ENCODE results near the gene GCNT3.

Gene GCNT3

DNA sequence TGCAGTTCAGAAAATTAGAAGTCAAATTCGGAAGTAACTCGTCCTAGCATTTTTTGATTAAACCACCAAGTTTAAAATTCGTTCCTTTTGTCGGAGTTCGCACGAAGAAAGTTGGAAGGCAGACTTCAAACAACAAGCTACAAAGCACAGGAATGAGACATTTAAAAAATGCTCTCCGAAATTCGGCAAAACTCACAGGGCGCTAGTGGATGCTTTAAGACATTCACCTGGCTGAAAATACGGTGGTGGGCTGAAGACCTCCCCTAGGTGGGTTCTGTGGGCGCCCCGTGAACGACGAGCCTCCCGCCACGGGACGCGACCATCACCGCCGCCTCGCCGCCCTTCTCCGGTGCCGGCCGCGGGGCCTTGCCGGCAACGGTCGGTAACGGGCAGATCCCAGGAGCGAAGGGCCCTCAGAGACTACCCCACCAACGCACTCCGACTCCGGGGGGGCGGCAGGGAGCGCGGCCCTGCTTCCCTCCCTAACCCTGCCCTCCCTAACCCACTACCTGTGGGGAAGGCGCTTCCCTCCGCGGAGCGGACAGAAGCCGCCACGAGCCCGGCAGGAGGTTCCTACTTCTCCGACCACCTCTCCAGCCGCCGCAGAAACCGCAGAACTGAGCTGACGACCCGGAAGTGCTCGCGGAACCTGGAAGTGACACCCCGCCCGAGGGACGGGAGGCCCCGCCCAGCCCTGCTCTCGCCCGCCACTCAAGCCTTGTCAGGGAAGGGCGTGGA is 45.5 kb downstream of the GCNT3 start, which contains the start of gene GTF2A2:
TSS of gene GTF2A2 (minus strand) at position 619 of the 738 bp plus-strand sequence. CDS start 5,238 bp downstream, outside the sequence.
- peak within 1 kb of the TSS; percentile 97 for H3K4me3 ChIP-seq (ENCODE audit: low read depth, low read length)
- no peaks in the 10 kb centered on the region for H3K9me3 ChIP-seq (ENCODE audit: control insufficient read depth, insufficient read depth, low read length)
- H3K4me1 ChIP-seq (ENCODE audit: control insufficient read depth, insufficient read depth, low read length): peaks cover 8% of the 10 kb centered on the region; the same call in 1 of the 2 replicates
- H3K36me3 ChIP-seq (ENCODE audit: control insufficient read depth, insufficient read depth, low read length): peaks cover 36% of the 10 kb centered on the region
- H3K27me3 ChIP-seq (ENCODE audit: control insufficient read depth, insufficient read depth, low read length): no peaks in the 10 kb centered on the region
- H3K27ac ChIP-seq (ENCODE audit: low read depth, low read length): peak within 1 kb of the TSS; percentile 89
- peak within 1 kb of the TSS; percentile 86 for H3K9ac ChIP-seq (ENCODE audit: low read depth, low read length)

DNA sequence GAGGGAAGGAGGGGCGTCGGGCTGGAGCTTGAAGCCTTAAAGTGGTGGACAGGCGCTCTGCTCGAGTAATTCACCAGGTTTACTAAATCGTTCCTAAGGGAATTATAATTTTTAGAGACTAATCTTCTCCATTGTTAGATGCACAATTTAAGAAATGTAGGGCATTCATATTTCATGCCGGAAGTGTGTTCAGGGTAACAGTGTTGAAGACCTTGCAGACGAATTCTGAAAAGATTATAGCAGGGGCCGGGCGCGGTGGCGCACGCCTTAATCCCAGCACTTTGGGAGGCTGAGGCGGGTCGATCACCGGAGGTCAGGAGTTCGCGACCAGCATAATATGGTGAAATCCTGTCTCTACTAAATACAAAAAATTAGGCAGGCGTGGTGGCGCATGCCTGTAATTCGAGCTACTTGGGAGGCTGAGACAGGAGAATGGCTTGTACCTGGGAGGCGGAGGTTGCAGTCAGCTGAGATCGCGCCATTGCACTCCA is 46.1 kb downstream of the GCNT3 start:
- Histone ChIP-seq H3K9me3 (ENCODE audit: control insufficient read depth, insufficient read depth, low read length) (no peaks in the 10 kb centered on the region), H3K27ac (ENCODE audit: low read depth, low read length) (peak overlapping the region; percentile 61), H3K36me3 (ENCODE audit: control insufficient read depth, insufficient read depth, low read length) (peaks cover 36% of the 10 kb centered on the region), H3K9ac (ENCODE audit: low read depth, low read length) (no peak overlapping the region), H3K4me3 (ENCODE audit: low read depth, low read length) (peak overlapping the region; percentile 97), H3K27me3 (ENCODE audit: control insufficient read depth, insufficient read depth, low read length) (no peaks in the 10 kb centered on the region), H3K4me1 (ENCODE audit: control insufficient read depth, insufficient read depth, low read length) (peaks cover 8% of the 10 kb centered on the region; the same call in 1 of the 2 replicates)

DNA sequence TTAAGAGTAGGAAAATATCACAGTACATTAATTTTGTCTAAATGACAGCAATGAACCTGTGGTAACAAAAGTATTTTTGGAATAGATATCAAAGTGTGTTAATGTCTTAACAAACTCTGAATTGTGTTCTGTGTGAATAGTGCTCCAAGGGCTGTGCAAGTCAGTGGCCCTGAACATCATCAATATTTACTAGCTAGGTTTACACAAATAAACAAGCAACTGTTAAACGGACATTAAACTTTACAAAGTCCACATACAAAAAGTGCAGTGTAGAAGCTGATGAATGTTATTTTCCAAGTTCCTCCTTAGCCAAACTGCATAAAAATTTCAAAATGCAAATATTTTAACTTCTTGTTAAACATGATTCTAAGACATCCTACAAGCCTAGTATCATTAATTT is 47.8 kb downstream of the GCNT3 start:
- Histone ChIP-seq H3K4me1 (ENCODE audit: control insufficient read depth, insufficient read depth, low read length) (peaks cover 8% of the 10 kb centered on the region; the same call in 1 of the 2 replicates), H3K9ac (ENCODE audit: low read depth, low read length) (no peak overlapping the region), H3K27ac (ENCODE audit: low read depth, low read length) (no peak overlapping the region), H3K4me3 (ENCODE audit: low read depth, low read length) (no peak overlapping the region), H3K27me3 (ENCODE audit: control insufficient read depth, insufficient read depth, low read length) (no peaks in the 10 kb centered on the region), H3K36me3 (ENCODE audit: control insufficient read depth, insufficient read depth, low read length) (peaks cover 40% of the 10 kb centered on the region), H3K9me3 (ENCODE audit: control insufficient read depth, insufficient read depth, low read length) (no peaks in the 10 kb centered on the region)

DNA sequence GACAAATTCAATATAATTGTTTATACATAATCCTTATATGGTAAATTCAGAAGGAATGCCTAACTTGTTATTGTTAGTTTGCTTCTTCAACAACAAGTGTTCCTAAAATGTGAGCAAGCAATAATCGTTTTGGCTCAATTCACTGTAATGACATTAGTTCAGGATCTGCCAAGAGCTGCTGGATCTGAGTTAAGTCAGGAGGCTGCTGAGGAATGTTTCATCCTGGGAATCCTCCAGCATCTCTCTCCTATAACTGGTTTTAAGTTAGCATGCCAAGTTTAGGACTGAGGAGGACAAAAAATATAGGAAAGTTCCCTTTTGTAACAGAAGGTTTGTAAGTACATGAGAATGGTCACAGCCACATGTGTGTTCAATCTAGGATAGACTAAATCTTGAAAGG is 50.7 kb downstream of the GCNT3 start:
- H3K9me3 ChIP-seq (ENCODE audit: control insufficient read depth, insufficient read depth, low read length): no peaks in the 10 kb centered on the region
- H3K27me3 ChIP-seq (ENCODE audit: control insufficient read depth, insufficient read depth, low read length): no peaks in the 10 kb centered on the region
- H3K36me3 ChIP-seq (ENCODE audit: control insufficient read depth, insufficient read depth, low read length): peaks cover 54% of the 10 kb centered on the region
- no peak overlapping the region for H3K4me3 ChIP-seq (ENCODE audit: low read depth, low read length)
- no peak overlapping the region for H3K27ac ChIP-seq (ENCODE audit: low read depth, low read length)
- no peaks in the 10 kb centered on the region for H3K4me1 ChIP-seq (ENCODE audit: control insufficient read depth, insufficient read depth, low read length)
- H3K9ac ChIP-seq (ENCODE audit: low read depth, low read length): no peak overlapping the region

DNA sequence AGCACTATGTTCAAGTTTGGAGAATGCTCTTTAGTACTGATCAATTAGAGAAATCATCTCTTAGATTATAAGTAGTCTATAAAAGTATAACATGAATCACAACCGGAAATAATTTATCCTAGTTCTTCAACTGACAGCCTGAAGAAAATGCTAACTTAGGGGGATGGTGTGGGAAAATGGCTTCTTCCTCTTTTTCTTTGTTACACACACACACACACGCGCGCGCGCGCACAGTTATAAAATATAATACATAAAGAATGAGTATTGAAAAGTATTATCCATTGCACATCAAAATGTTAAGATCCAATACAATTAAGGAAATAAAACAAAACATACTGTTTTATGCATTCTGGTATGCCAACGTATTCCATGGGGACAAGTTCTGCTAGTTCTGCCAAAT is 57.0 kb downstream of the GCNT3 start:
- no peak overlapping the region for H3K4me3 ChIP-seq (ENCODE audit: low read depth, low read length)
- H3K9ac ChIP-seq (ENCODE audit: low read depth, low read length): no peak overlapping the region
- no peaks in the 10 kb centered on the region for H3K9me3 ChIP-seq (ENCODE audit: control insufficient read depth, insufficient read depth, low read length)
- H3K27me3 ChIP-seq (ENCODE audit: control insufficient read depth, insufficient read depth, low read length): no peaks in the 10 kb centered on the region
- no peaks in the 10 kb centered on the region for H3K4me1 ChIP-seq (ENCODE audit: control insufficient read depth, insufficient read depth, low read length)
- H3K27ac ChIP-seq (ENCODE audit: low read depth, low read length): no peak overlapping the region
- peaks cover 81% of the 10 kb centered on the region for H3K36me3 ChIP-seq (ENCODE audit: control insufficient read depth, insufficient read depth, low read length)
